Measurements from ENCODE around the gene KRTAP12-4.

DNA sequence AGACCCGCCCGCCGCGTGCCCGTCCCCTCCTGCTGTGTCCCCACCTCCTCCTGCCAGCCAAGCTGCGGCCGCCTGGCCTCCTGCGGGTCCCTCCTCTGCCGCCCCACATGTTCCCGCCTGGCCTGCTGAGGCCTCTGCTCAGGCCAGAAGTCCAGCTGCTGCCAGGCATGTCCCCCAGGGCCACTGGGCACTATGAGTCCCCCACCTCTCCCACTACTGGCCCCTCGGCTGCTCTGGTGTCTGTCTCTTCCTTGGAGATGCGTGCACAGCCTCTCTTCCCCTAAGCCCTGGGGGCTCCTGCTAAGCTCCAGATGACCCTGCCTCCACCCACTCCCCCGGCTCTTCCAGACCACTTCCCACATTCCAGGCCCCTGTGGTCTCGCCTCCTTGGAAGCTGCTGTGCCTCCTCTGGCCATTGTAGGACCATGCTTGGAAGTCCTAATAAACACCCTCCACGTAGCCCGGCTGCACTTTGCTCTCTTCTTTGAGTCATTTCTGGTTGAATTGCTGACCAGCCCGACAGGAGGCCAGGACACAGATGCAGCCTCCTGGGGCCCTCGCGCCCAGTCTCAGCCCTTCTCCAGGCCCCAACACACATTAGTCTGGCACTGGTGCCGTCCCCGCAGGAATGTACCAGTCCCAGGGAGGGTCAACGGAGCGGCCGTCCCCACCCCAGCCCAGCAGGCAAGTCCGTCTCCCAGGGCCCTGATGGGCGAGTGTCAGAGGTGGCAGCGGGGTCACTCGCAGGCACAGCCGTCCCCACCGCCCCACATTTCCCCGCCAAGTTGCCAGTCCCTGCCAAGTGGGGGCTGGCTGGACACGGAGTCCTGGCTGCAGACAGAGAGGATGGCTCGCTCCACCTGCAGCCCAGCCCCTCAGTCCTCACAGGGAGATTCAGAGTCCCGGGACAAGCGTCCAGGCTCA is 43.6 kb upstream of the KRTAP12-4 start:
- TF ChIP-seq, protein P1, sequence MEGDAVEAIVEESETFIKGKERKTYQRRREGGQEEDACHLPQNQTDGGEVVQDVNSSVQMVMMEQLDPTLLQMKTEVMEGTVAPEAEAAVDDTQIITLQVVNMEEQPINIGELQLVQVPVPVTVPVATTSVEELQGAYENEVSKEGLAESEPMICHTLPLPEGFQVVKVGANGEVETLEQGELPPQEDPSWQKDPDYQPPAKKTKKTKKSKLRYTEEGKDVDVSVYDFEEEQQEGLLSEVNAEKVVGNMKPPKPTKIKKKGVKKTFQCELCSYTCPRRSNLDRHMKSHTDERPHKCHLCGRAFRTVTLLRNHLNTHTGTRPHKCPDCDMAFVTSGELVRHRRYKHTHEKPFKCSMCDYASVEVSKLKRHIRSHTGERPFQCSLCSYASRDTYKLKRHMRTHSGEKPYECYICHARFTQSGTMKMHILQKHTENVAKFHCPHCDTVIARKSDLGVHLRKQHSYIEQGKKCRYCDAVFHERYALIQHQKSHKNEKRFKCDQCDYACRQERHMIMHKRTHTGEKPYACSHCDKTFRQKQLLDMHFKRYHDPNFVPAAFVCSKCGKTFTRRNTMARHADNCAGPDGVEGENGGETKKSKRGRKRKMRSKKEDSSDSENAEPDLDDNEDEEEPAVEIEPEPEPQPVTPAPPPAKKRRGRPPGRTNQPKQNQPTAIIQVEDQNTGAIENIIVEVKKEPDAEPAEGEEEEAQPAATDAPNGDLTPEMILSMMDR (IDR thresholded peaks at IDR 0.05) = no peak
- no peak for TF ChIP-seq POLR2A (IDR thresholded peaks at IDR 0.05)
